Measurements from ENCODE around the gene PRPF40A.

- TF ChIP-seq, protein P1, sequence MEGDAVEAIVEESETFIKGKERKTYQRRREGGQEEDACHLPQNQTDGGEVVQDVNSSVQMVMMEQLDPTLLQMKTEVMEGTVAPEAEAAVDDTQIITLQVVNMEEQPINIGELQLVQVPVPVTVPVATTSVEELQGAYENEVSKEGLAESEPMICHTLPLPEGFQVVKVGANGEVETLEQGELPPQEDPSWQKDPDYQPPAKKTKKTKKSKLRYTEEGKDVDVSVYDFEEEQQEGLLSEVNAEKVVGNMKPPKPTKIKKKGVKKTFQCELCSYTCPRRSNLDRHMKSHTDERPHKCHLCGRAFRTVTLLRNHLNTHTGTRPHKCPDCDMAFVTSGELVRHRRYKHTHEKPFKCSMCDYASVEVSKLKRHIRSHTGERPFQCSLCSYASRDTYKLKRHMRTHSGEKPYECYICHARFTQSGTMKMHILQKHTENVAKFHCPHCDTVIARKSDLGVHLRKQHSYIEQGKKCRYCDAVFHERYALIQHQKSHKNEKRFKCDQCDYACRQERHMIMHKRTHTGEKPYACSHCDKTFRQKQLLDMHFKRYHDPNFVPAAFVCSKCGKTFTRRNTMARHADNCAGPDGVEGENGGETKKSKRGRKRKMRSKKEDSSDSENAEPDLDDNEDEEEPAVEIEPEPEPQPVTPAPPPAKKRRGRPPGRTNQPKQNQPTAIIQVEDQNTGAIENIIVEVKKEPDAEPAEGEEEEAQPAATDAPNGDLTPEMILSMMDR (IDR thresholded peaks at IDR 0.05; ENCODE audit: low read depth, low read length) = no peak
- TF ChIP-seq EZH2phosphoT487 (IDR thresholded peaks at IDR 0.05; ENCODE audit: low read depth) = no peak
Measured at GRCh38 chr2:152683400-152683799, 33.9 kb downstream of the PRPF40A start.

All from OCI-LY3 (cell line).